ENCODE results near the gene PGRMC2.

DNA sequence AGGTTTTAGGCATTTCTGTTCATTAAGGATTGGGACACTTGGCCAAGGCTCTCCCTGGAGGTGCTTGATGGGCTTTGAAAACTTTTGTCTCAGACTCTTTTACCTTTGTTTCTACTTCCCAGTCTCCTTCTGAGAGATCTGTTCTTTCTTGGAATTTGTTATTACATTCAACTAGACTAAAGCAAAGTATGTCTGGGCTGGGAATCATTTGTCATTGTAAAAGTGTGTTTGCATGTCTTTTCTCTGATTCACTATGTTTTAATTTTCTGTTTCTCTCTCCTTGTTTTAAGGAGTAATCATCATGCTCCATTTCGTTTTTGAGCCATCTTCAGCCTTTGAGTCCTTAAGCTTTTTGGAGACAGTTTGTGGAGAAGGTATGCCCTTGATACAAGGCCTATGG lies 12.2 kb upstream of the PGRMC2 start:
- TF ChIP-seq TAF1 (IDR thresholded peaks at IDR 0.05; ENCODE audit: low read depth): no peak
- TF ChIP-seq EGR1 (IDR thresholded peaks at IDR 0.05): no peak
- no peak for TF ChIP-seq REST (IDR thresholded peaks at IDR 0.05; ENCODE audit: low read depth)
- TF ChIP-seq, protein P1, sequence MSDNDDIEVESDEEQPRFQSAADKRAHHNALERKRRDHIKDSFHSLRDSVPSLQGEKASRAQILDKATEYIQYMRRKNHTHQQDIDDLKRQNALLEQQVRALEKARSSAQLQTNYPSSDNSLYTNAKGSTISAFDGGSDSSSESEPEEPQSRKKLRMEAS (IDR thresholded peaks at IDR 0.05): no peak
- no peak for TF ChIP-seq RAD21 (IDR thresholded peaks at IDR 0.05; ENCODE audit: low read depth)
- no peak for TF ChIP-seq FOXM1 (IDR thresholded peaks at IDR 0.05; ENCODE audit: borderline replicate concordance, low read depth)
- TF ChIP-seq YY1 (IDR thresholded peaks at IDR 0.05; ENCODE audit: low read depth): no peak
- no peak for TF ChIP-seq TEAD4 (IDR thresholded peaks at IDR 0.05)
- no peak for TF ChIP-seq CREB1 (IDR thresholded peaks at IDR 0.05; ENCODE audit: low read depth)
- TF ChIP-seq ZBTB7A (IDR thresholded peaks at IDR 0.05; ENCODE audit: low read depth): no peak
- TF ChIP-seq CEBPB (IDR thresholded peaks at IDR 0.05): no peak
